Measurements from ENCODE around the gene KLHL3. TPM values are rescaled to one million over a fixed set of nuclear protein-coding genes. Genes with fewer than 3 reads are reported as not detected.

Gene KLHL3
- total RNA-seq, 1 donor from 2014 or later = 6.8 TPM

GRCh38 chr5:137641148-137641547 lies 94.7 kb downstream of the KLHL3 start:
- no peak for DNase-seq
- H3K27ac ChIP-seq = no peak overlapping the region
- H3K36me3 ChIP-seq = no peaks in the 10 kb centered on the region
- H3K27me3 ChIP-seq = no peaks in the 10 kb centered on the region
- H3K4me3 ChIP-seq = no peak overlapping the region
- no peaks in the 10 kb centered on the region for H3K4me1 ChIP-seq
- ATAC-seq = peak; percentile 67
- H3K9me3 ChIP-seq = no peaks in the 10 kb centered on the region
- no peak for TF ChIP-seq CTCF (IDR thresholded peaks at IDR 0.05)
- intact Hi-C loops (cut with DNase I) = no loop called here

GRCh38 chr5:137639645-137640044 lies 96.2 kb downstream of the KLHL3 start:
- DNase-seq = no peak
- H3K4me1 ChIP-seq = no peaks in the 10 kb centered on the region
- intact Hi-C loops (cut with DNase I) = no loop called here
- H3K4me3 ChIP-seq = no peak overlapping the region
- H3K36me3 ChIP-seq = no peaks in the 10 kb centered on the region
- no peak overlapping the region for H3K27ac ChIP-seq
- H3K27me3 ChIP-seq = no peaks in the 10 kb centered on the region
- ATAC-seq = no peak
- H3K9me3 ChIP-seq = no peaks in the 10 kb centered on the region
- TF ChIP-seq CTCF (IDR thresholded peaks at IDR 0.05) = no peak

GRCh38 chr5:137638841-137639240 lies 97.0 kb downstream of the KLHL3 start:
- no peak for DNase-seq
- Histone ChIP-seq H3K4me1 (no peaks in the 10 kb centered on the region), H3K36me3 (no peaks in the 10 kb centered on the region), H3K27me3 (no peaks in the 10 kb centered on the region), H3K4me3 (no peak overlapping the region), H3K27ac (no peak overlapping the region), H3K9me3 (no peaks in the 10 kb centered on the region)
- no peak for TF ChIP-seq CTCF (IDR thresholded peaks at IDR 0.05)
- intact Hi-C loops (cut with DNase I) = no loop called here
- no peak for ATAC-seq

GRCh38 chr5:137636830-137637714 lies 98.8 kb downstream of the KLHL3 start:
- TF ChIP-seq CTCF (IDR thresholded peaks at IDR 0.05) = no peak
- no peaks in the 10 kb centered on the region for H3K27me3 ChIP-seq
- no peak overlapping the region for H3K4me3 ChIP-seq
- intact Hi-C loops (cut with DNase I) = no loop called here
- H3K4me1 ChIP-seq = no peaks in the 10 kb centered on the region
- H3K27ac ChIP-seq = no peak overlapping the region
- ATAC-seq = no peak
- DNase-seq = no peak
- no peaks in the 10 kb centered on the region for H3K9me3 ChIP-seq
- no peaks in the 10 kb centered on the region for H3K36me3 ChIP-seq

- Histone ChIP-seq H3K4me3 (no peak overlapping the region), H3K9me3 (no peaks in the 10 kb centered on the region), H3K36me3 (no peaks in the 10 kb centered on the region), H3K27me3 (no peaks in the 10 kb centered on the region), H3K27ac (no peak overlapping the region), H3K4me1 (no peaks in the 10 kb centered on the region)
- intact Hi-C loops (cut with DNase I) = no loop called here
- ATAC-seq (no peak), DNase-seq (no peak)
- TF ChIP-seq CTCF (IDR thresholded peaks at IDR 0.05) = no peak
Observed at GRCh38 chr5:137636099-137636498, 99.8 kb downstream of the KLHL3 start.

Measured in upper lobe of right lung (tissue), 1 donor.